Transverse colon (tissue), 4 donors: ENCODE results near the gene BUD23. TPM values are rescaled to one million over a fixed set of nuclear protein-coding genes. Genes with fewer than 3 reads are reported as not detected.
"Not testable (repeated sequence)": the region's sequence is repeated elsewhere in the genome, so short reads cannot be mapped to it uniquely, and the experiment has no call there.

Experiments used
- DNase-seq: peaks from one replicate; pipeline ENCODE4 v3.0.0-alpha.2; 2019
- H3K27ac ChIP-seq, 4 donors: fragments of 200-600 bp; sonication (generic); 2 replicates each; pipeline ENCODE4 v1.5.1; 2016 to 2018; ENCODE audit warnings: inconsistent platforms in 4 of 4
- H3K27me3 ChIP-seq: fragments of 200-600 bp; sonication (generic); 2 replicates; pipeline ENCODE4 v1.5.1; 2017; ENCODE audit warnings: inconsistent platforms
- H3K36me3 ChIP-seq, 4 donors: fragments of 200-600 bp; sonication (generic); 2 replicates each; pipeline ENCODE4 v1.5.1; 2017 to 2019; ENCODE audit warnings: inconsistent platforms in 4 of 4
- H3K4me1 ChIP-seq, 4 donors: fragments of 200-600 bp; sonication (generic); 2 replicates each; pipeline ENCODE4 v1.5.1; 2017 to 2020; ENCODE audit warnings: inconsistent platforms in 4 of 4
- H3K4me3 ChIP-seq, 4 donors: fragments of 200-600 bp; sonication (generic); 1 replicate in 1 of 4; 2 replicates in 3 of 4; pipeline versions ENCODE4 v1.5.1 to v1.6.1; 2017 to 2019; ENCODE audit warnings: inconsistent platforms in 4 of 4
- H3K9me3 ChIP-seq, 2 donors: fragments of 200-600 bp; sonication (generic); 2 replicates each; pipeline ENCODE4 v1.5.1; 2017 to 2019; ENCODE audit warnings: inconsistent platforms in 2 of 2
- EP300 ChIP-seq: sonication (generic); formaldehyde crosslinking; IDR thresholded peaks from one replicate; pipeline ENCODE4 v1.6.1; 2017; ENCODE audit warnings: antibody characterized with exemption, low read depth
- POLR2A ChIP-seq: fragments of 450-650 bp; IDR thresholded peaks from one replicate; pipeline ENCODE4 v1.6.1; 2016; ENCODE audit warnings: antibody characterized with exemption, mild to moderate bottlenecking, moderate library complexity
- POLR2AphosphoS5 ChIP-seq, 3 donors: sonication (generic); formaldehyde crosslinking; IDR thresholded peaks; one replicate each; pipeline ENCODE4 v1.6.1; 2016; ENCODE audit warnings: antibody characterized with exemption in 3 of 3
- WGBS, 2 donors: methylation state at CpG; one replicate each; pipeline ENCODE4 v1.1.5; 2018; ENCODE audit warnings: low coverage in 1 of 2; 5-methylcytosine and 5-hydroxymethylcytosine counted together
- in situ Hi-C, 4 donors: fragments of 200-750 bp; cut with MboI; loops; one replicate each; pipeline versions ENCODE4 v1.15.0 to v1.15.1; 2017; ENCODE audit warnings: low sequenced_read_pairs in 3 of 4, low pct_ligation_motif_present in 1 of 4, low pct_unique_long_range_greater_than_20kb in 1 of 4
- intact Hi-C: fragments of 100-400 bp; cut with DNase I; formaldehyde crosslinking; loops from one replicate; pipeline ENCODE4 v1.15.1; 2023; ENCODE audit warnings: low total_unique reads
- total RNA-seq, 4 donors: library from RNA; depleted of rRNA; stranded (reverse); fragments of >200 nt; gene quantifications; one replicate each; pipeline ENCODE4 v1.1.0, GENCODE V29; 2016
- TF ChIP-seq, protein P1 (sequence below), 5 experiments: fragments of 200-600 bp in 3 of 5; fragments of 450-650 bp in 2 of 5; sonication (generic) in 3 of 5; IDR thresholded peaks; 1 replicate in 2 of 5; 2 replicates in 3 of 5; pipeline ENCODE4 v1.5.1; 2016 to 2017; ENCODE audit warnings: antibody characterized with exemption in 5 of 5, inconsistent platforms in 3 of 5, mild to moderate bottlenecking in 2 of 5, moderate library complexity in 1 of 5

The BUD23 gene
- total RNA-seq, 4 donors from 2014 or later, result 12.0 to 55.9 (median 30.3) TPM

DNA sequence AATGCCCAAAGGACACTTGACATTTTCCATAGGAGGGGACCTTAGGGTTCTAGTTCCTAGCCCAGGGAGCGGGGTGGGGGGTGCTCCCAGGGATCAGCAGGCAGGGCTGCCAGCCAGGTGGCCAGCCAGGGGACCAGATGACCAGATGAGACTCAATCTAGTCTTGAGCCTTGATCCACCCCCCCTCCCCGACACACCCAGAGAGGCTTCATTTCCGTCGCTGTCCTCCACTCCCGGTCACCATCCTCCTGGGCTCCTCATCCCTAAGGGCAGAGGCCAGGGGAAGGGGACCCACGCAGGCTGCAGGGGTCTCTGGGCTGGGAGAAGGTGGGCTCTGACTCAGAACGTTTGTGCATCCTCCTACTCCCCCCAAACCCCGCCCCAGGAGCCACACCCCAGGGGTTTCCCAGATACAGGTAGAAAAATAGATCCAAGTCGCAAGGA, 35.1 kb downstream of the BUD23 start:
- in situ Hi-C loops, result loop anchor here in 1 of 4 donors (10.0 kb wide), 1 partner anchor 104 kb away; no protein-coding TSS in a partner anchor
- peaks cover 9% of the 10 kb centered on the region for H3K27me3 ChIP-seq
- no peak for DNase-seq
- TF ChIP-seq EP300 (no peak), POLR2AphosphoS5 (IDR thresholded peaks at IDR 0.05) (no peak), POLR2A (no peak)
- TF ChIP-seq, protein P1, sequence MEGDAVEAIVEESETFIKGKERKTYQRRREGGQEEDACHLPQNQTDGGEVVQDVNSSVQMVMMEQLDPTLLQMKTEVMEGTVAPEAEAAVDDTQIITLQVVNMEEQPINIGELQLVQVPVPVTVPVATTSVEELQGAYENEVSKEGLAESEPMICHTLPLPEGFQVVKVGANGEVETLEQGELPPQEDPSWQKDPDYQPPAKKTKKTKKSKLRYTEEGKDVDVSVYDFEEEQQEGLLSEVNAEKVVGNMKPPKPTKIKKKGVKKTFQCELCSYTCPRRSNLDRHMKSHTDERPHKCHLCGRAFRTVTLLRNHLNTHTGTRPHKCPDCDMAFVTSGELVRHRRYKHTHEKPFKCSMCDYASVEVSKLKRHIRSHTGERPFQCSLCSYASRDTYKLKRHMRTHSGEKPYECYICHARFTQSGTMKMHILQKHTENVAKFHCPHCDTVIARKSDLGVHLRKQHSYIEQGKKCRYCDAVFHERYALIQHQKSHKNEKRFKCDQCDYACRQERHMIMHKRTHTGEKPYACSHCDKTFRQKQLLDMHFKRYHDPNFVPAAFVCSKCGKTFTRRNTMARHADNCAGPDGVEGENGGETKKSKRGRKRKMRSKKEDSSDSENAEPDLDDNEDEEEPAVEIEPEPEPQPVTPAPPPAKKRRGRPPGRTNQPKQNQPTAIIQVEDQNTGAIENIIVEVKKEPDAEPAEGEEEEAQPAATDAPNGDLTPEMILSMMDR (IDR thresholded peaks at IDR 0.05), result no peak
- H3K36me3 ChIP-seq, result no peaks in the 10 kb centered on the region
- peak overlapping the region; percentile 75 to 94 (median 90) for H3K4me3 ChIP-seq
- peak overlapping the region; percentile 68 to 76 (median 76) for H3K27ac ChIP-seq
- WGBS, 2 donors, result 26% methylated on average over 8 of the region's 9 CpGs; no CpG with 5 or more reads in 1 of the 2 donors
- intact Hi-C loops, result no loop called here
- no peaks in the 10 kb centered on the region for H3K9me3 ChIP-seq
- H3K4me1 ChIP-seq, result peaks cover 21 to 61% (median 47%) of the 10 kb centered on the region in 4 donors

DNA sequence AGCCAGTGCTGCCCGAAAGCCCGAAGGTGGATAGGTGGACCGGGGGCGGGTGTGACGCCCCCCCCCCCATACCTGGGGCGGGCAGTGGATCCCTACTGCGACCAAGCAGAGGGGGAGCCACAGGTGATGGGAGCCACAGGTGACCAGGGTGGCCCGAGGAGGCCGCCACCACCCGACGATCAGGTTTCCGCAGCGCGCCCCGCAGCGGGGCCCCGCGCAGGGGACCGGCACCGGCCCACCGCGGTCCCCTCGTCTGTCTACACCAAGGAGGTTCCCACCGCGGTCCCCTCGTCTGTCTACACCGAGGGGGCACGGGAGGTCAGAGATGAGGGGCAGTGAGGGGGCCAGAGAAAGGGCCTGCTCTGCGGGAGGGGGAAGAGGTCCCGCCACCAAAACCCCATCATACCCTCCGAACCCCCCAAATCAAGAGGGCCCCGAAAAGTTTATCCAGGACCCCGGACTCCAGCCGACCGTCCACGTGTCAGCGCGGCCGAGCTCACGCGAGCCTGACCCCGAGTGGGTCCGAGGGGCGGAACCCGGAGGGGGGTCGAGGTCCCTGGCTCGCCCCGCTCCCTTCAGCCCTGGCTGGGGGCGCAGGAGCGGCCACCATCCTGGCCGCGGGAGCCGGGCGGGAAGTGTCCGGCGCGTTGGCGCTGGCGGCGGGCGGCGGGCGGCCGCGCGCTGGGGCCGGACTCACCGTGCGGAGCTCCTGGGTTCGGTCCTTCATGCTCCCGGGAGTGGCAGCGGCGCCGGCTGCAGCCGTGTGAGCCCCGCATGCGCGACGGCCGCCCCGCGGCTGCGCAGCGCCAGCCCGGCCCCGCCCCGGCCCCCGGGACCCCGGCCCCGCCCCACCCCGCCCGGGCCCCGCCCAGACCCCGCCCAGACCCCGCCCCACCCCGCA, 35.8 kb downstream of the BUD23 start, which contains the start of gene STX1A:
STX1A (minus strand) TSS at position 765 of the 901 bp plus-strand sequence; CDS start at position 727, 38 bp downstream.
- TF ChIP-seq EP300 (no peak), POLR2AphosphoS5 (IDR thresholded peaks at IDR 0.05) (no peak), POLR2A (no peak)
- TF ChIP-seq, protein P1 (IDR thresholded peaks at IDR 0.05), result no peak
- peaks cover 9% of the 10 kb centered on the region for H3K27me3 ChIP-seq
- peak within 1 kb of the TSS; percentile 68 to 77 (median 76) for H3K27ac ChIP-seq
- intact Hi-C loops (no loop called here), in situ Hi-C loops (loop anchor here in 1 of 4 donors (10.0 kb wide), 1 partner anchor 104 kb away; no protein-coding TSS in a partner anchor)
- no peaks in the 10 kb centered on the region for H3K36me3 ChIP-seq
- H3K4me1 ChIP-seq, result peaks cover 21 to 61% (median 47%) of the 10 kb centered on the region in 4 donors
- peak; percentile 76 for DNase-seq
- WGBS, 2 donors, result 1% methylated on average over 36 of the region's 96 CpGs; no CpG with 5 or more reads in 1 of the 2 donors
- H3K4me3 ChIP-seq, result peak within 1 kb of the TSS; percentile 75 to 94 (median 90)
- H3K9me3 ChIP-seq, result no peaks in the 10 kb centered on the region

DNA sequence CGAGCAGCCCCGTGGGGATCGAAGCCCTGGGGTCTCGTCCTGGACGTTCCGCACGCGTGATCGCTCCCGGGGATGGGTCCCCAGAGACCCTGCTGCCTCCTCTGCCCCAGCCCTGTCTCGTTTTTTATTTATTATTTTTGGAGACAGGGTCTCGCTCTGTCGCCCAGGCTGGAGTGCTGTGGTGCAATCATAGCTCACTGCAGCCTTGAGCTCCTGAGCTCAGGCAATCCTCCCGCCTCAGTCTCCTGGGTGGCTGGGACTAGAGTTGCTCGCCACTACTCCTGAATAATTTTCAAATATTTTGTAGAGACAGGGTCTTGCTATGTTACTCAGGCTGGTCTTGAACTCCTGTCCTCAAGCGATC, 36.4 kb downstream of the BUD23 start:
- TF ChIP-seq POLR2A (no peak), POLR2AphosphoS5 (IDR thresholded peaks at IDR 0.05) (no peak), EP300 (no peak)
- TF ChIP-seq, protein P1 (IDR thresholded peaks at IDR 0.05), result no peak
- H3K4me1 ChIP-seq, result peaks cover 21 to 61% (median 47%) of the 10 kb centered on the region in 4 donors
- in situ Hi-C loops, result loop anchor here in 3 of 4 donors (5.0 to 10.0 kb wide), 4 partner anchors 55 to 115 kb away; partner anchors contain the start of gene VPS37D (in 1 of the 3)
- WGBS, 2 donors, result 21% methylated on average over 9 of the region's 16 CpGs; no CpG with 5 or more reads in 1 of the 2 donors
- intact Hi-C loops, result no loop called here
- peak overlapping the region in 1 of 4 donors; percentile 21 for H3K27ac ChIP-seq
- H3K36me3 ChIP-seq, result no peaks in the 10 kb centered on the region
- peaks cover 9% of the 10 kb centered on the region for H3K27me3 ChIP-seq
- H3K9me3 ChIP-seq, result no peaks in the 10 kb centered on the region
- H3K4me3 ChIP-seq, result peak overlapping the region; percentile 26 to 94 (median 90)
- DNase-seq, result no peak

DNA sequence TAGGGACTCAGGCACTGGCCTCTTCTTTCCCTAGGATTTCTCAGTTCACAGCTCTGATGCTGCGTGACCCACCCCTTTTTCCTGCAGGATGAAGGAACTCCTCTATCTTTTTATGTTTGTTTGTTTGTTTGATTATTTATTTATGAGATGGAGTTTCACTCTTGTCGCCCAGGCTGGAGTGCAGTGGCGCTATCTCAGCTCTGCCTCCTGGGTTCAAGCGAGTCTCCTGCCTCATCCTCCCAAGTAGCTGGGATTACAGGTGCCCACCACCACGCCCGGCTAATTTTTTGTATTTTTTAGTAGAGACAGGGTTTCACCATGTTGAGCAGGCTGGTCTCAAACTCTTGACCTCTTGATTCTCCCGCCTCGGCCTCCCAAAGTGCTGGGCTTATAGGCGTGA, 37.0 kb downstream of the BUD23 start:
- H3K4me3 ChIP-seq, intact Hi-C loops, H3K36me3 ChIP-seq, DNase-seq, H3K27me3 ChIP-seq, H3K27ac ChIP-seq, H3K9me3 ChIP-seq: not testable (repeated sequence)
- 85 to 87% methylated on average over 9 of the region's 9 CpGs for WGBS, 2 donors
- in situ Hi-C loops, result loop anchor here in 2 of 4 donors (5.0 to 10.0 kb wide), 3 partner anchors 56 to 116 kb away; partner anchors contain the start of gene VPS37D (in 1 of the 2)
- H3K4me1 ChIP-seq, result peaks cover 19 to 58% (median 45%) of the 10 kb centered on the region in 4 donors
